LNCAP (cell line): ENCODE measurements around the gene LPP.

ENCODE experiments used
- TF ChIP-seq, protein P1 (sequence below): fragments of 450-650 bp; IDR thresholded peaks from 2 replicates; pipeline ENCODE4 v1.5.1; 2017; ENCODE audit warnings: mild to moderate bottlenecking

LPP gene

DNA sequence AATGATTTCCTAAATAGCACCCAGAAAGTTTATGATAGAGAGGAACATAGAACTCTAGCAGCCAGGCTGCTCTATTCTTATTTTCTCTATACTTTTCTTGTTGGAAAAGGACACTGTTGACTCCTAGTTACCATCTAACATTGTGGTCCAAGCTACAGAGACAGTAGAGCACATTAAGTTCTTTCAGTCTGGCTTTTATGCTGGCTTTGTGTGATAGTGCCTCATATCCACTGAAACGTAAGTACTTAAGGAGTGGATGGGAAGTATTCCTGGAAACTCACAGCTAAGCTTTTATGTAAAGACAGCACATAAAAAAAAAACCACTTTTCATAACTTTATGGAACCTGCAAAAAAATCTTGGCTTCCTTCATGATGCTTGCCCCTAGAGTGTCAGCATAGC lies 537.7 kb downstream of the LPP start:
- TF ChIP-seq, protein P1, sequence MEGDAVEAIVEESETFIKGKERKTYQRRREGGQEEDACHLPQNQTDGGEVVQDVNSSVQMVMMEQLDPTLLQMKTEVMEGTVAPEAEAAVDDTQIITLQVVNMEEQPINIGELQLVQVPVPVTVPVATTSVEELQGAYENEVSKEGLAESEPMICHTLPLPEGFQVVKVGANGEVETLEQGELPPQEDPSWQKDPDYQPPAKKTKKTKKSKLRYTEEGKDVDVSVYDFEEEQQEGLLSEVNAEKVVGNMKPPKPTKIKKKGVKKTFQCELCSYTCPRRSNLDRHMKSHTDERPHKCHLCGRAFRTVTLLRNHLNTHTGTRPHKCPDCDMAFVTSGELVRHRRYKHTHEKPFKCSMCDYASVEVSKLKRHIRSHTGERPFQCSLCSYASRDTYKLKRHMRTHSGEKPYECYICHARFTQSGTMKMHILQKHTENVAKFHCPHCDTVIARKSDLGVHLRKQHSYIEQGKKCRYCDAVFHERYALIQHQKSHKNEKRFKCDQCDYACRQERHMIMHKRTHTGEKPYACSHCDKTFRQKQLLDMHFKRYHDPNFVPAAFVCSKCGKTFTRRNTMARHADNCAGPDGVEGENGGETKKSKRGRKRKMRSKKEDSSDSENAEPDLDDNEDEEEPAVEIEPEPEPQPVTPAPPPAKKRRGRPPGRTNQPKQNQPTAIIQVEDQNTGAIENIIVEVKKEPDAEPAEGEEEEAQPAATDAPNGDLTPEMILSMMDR, result no peak

DNA sequence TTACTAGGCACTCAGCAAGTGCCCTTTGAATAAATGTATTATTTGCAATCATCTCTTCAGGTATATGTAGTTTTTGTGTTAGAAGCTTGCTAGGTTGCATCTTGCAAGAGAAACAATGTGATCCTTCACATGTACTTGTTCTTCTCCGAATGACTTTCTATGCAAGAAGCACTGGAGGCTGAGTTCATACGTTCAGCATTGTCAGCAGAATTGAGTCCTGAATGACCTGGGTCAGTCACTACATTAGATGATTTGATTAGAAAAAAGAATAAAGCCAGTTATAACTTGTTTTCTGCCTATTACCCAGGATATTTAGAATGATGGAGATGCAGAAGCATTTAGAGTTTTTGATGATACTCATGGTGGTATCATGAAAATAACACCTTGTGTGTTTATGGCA lies 538.7 kb downstream of the LPP start:
- TF ChIP-seq, protein P1, result no peak

DNA sequence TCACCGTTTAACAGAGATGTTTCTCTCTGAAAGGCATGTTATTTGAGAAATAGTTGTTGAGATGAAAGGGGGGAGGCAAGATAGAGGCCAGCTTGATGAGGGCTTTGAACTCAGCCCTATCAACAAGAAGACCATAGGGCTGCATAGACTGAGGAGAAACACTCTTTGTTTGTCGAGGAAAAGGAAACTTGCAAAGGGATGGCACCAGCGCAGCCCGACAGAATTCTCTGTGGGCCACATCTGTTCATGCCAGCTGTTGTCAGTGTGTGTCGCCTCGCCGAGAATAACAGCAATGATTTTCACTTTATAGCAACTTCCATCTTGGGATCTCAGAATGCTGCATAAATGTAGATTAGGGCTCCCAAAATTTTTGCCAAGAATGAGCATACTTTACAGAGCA lies 539.5 kb downstream of the LPP start:
- TF ChIP-seq, protein P1, result no peak

DNA sequence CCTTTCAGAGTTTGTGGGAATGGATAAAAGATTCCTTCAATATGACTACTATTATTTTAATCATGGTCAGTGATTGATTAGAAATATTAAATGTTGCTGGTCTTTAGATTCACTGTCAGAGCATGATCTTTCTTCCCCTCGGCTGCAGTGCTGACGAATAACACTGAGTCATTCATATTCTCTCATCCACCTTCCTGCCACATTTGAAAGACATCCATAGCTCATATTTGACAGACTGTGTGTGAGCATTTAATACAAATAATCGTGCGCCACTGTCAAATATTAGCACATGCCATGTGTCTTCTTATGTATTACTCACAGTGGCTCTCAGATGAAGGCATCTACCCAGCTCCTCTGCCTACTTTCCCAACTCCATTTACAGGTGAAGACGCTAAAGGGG lies 541.3 kb downstream of the LPP start:
- TF ChIP-seq, protein P1, result no peak

DNA sequence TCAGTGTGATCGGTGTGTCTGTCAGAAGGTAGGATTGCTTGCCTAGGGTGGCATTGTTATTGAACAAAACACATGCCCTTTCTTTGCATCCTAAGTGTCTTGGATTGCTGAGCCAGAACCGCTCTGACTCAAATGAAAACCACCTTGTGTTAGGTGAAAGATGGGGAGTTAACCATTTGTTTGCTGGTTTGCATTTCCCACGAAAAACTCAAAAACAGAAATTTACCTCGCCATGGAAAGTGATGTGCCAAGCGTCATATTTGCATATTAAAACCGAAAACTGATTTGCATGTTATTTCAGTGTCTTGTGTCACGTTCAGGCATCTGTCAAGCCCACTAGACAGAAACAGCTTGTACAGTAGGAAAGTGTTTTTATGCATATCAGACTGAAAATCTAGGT lies 543.2 kb downstream of the LPP start:
- TF ChIP-seq, protein P1, result no peak

DNA sequence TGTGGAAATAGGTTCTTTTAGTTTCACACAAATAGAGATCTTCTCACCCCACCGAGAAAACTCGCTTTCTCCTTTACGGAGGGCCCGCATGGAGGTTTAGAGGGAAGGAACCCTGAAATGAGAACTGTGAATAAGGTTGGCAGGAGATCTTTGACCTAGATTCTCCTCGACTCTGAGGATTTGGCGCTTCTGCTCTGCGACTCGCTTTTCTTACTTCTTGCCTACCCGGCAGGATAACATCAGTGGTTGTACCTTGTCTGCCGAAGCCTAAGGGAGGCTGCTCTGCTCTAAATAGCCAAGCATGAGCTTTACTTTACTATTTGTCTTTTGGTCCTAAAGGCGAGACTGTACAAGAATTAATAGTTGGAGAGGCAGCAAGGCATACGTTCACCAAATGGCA lies 544.5 kb downstream of the LPP start:
- TF ChIP-seq, protein P1, result no peak

DNA sequence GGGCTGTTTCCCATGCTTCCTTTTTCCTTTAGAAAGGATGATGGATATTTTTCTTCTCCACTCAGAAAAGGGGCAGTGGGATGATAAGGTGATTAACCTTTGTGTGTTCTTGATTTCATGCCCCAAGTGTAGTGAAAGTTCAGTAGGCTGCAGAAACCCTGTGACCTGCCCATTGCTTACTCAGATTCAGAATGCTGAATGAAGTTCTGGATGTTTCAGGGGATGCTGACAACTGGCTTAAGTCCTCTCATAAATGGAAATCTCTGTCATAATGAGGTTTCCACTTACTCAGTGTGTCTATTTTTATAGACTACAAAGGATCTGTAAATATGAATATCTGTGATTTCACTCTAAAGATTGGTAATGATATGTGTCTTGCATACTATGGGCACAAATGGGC lies 546.5 kb downstream of the LPP start:
- TF ChIP-seq, protein P1, result no peak

DNA sequence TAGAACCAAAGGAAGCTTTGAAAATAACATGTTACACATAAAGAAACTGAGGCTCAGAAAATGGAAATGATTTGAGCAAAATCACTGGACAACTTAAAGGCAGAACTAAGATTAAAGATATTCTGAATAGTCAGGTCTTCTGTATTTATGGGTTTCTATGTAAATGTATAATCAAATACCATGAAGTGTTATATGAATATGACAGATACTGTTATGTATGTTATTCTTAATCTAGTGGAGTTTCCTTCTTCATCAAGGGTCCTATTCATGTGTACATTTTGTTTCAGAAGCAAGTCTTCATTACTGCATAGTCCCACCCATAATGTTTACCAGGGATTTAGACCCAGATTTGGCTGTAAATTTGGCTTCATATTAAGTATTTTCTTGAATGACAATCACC lies 547.0 kb downstream of the LPP start:
- TF ChIP-seq, protein P1, result no peak
